Upper lobe of left lung (tissue), 4 donors: ENCODE measurements around the gene CLEC16A.

Experiments
- EP300 ChIP-seq, 4 donors: sonication (generic); formaldehyde crosslinking; IDR thresholded peaks; one replicate each; pipeline ENCODE4 v1.5.1; 2017; ENCODE audit warnings: antibody characterized with exemption in 4 of 4, control low read depth in 2 of 4
- POLR2A ChIP-seq, 4 donors: fragments of 450-650 bp; IDR thresholded peaks; one replicate each; pipeline ENCODE4 v1.5.1; 2016 to 2017; ENCODE audit warnings: antibody characterized with exemption in 4 of 4, mild to moderate bottlenecking in 2 of 4
- POLR2AphosphoS5 ChIP-seq, 2 donors: sonication (generic); formaldehyde crosslinking; IDR thresholded peaks; one replicate each; pipeline ENCODE4 v1.5.1; 2017; ENCODE audit warnings: antibody characterized with exemption in 2 of 2
- TF ChIP-seq, protein P1 (sequence below), 6 experiments: fragments of 450-650 bp in 4 of 6; fragments of 200-600 bp in 2 of 6; sonication (generic) in 2 of 6; IDR thresholded peaks; one replicate each; pipeline ENCODE4 v1.5.1; 2016 to 2019; ENCODE audit warnings: antibody characterized with exemption in 6 of 6

DNA sequence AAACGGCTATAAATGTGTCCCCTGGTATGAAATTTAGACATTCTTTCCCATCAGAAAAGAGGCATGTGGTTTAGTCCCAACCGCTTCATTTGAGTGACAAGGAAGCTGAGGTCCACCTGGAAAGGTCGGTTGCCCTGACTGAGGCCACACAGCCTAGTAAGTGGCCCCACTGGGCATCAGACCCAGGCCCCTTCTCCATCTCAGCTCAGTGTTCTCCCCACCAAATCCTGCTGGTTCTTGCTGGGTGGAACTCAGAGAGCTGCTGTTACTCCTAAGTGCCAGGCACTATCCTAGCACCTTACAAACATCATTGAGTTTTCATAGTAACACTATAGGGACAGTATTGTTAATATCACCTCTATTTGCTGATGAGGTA, 158.1 kb downstream of the CLEC16A start:
- TF ChIP-seq, protein P1, sequence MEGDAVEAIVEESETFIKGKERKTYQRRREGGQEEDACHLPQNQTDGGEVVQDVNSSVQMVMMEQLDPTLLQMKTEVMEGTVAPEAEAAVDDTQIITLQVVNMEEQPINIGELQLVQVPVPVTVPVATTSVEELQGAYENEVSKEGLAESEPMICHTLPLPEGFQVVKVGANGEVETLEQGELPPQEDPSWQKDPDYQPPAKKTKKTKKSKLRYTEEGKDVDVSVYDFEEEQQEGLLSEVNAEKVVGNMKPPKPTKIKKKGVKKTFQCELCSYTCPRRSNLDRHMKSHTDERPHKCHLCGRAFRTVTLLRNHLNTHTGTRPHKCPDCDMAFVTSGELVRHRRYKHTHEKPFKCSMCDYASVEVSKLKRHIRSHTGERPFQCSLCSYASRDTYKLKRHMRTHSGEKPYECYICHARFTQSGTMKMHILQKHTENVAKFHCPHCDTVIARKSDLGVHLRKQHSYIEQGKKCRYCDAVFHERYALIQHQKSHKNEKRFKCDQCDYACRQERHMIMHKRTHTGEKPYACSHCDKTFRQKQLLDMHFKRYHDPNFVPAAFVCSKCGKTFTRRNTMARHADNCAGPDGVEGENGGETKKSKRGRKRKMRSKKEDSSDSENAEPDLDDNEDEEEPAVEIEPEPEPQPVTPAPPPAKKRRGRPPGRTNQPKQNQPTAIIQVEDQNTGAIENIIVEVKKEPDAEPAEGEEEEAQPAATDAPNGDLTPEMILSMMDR (IDR thresholded peaks at IDR 0.05): no peak
- TF ChIP-seq POLR2A (IDR thresholded peaks at IDR 0.05) (no peak), EP300 (IDR thresholded peaks at IDR 0.05) (no peak), POLR2AphosphoS5 (IDR thresholded peaks at IDR 0.05) (no peak)
